ENCODE measurements around the gene DYRK3. TPM values are rescaled to one million over a fixed set of nuclear protein-coding genes. Genes with fewer than 3 reads are reported as not detected.

The DYRK3 gene
- total and polyA plus RNA-seq, 10 of the 15 experiments (the other 5 are each of a cell fraction or from before 2014, with no cell fraction given), result 1.6 to 12.9 (median 10.3) TPM

- no peak for TF ChIP-seq YBX1 (IDR thresholded peaks at IDR 0.05)
- TF ChIP-seq ESRRA (IDR thresholded peaks at IDR 0.05; ENCODE audit: low read length), result no peak
- no peak for TF ChIP-seq ZNF592 (IDR thresholded peaks at IDR 0.05)
- TF ChIP-seq WRNIP1 (IDR thresholded peaks at IDR 0.05; ENCODE audit: borderline replicate concordance, low read depth, low read length), result no peak
- TF ChIP-seq NR2C2 (IDR thresholded peaks at IDR 0.05; ENCODE audit: borderline replicate concordance, control insufficient read depth, insufficient read length, low read depth), result no peak
- TF ChIP-seq RAD51 (IDR thresholded peaks at IDR 0.05), result peak; percentile 91
- TF ChIP-seq HDAC2 (IDR thresholded peaks at IDR 0.05), result no peak
- TF ChIP-seq IKZF2 (IDR thresholded peaks at IDR 0.05), result no peak
- TF ChIP-seq SUZ12 (IDR thresholded peaks at IDR 0.05; ENCODE audit: unreplicated experiment), result no peak
- TF ChIP-seq RAD21 (IDR thresholded peaks at IDR 0.05; ENCODE audit: insufficient read depth, low read depth, low read length), result peak; percentile 71
- TF ChIP-seq CHD1 (IDR thresholded peaks at IDR 0.05; ENCODE audit: low read depth, low read length), result no peak
- no peak for TF ChIP-seq CBX5 (IDR thresholded peaks at IDR 0.05; ENCODE audit: low read depth)
- no peak for TF ChIP-seq RB1 (IDR thresholded peaks at IDR 0.05; ENCODE audit: borderline replicate concordance)
- TF ChIP-seq ZNF24 (IDR thresholded peaks at IDR 0.05), result no peak
- TF ChIP-seq SPI1 (IDR thresholded peaks at IDR 0.05; ENCODE audit: borderline replicate concordance, insufficient read depth, low read depth, low read length), result no peak
- no peak for TF ChIP-seq KAT2A (conservative IDR thresholded peaks at IDR 0.05; ENCODE audit: control insufficient read depth, low read depth, low read length)
- no peak for TF ChIP-seq ZSCAN29 (IDR thresholded peaks at IDR 0.05)
- TF ChIP-seq NFYB (IDR thresholded peaks at IDR 0.05; ENCODE audit: insufficient read depth, low read depth, low read length), result no peak
- peak; percentile 74 for TF ChIP-seq USF2 (IDR thresholded peaks at IDR 0.05; ENCODE audit: borderline replicate concordance, low read depth, low read length)
- no peak for TF ChIP-seq NR2C1 (IDR thresholded peaks at IDR 0.05)
- TF ChIP-seq RCOR1 (conservative IDR thresholded peaks at IDR 0.05; ENCODE audit: low read depth, low read length), result no peak
- TF ChIP-seq PBX3 (IDR thresholded peaks at IDR 0.05; ENCODE audit: insufficient replicate concordance, low read depth, low read length), result peak; percentile 88
- TF ChIP-seq NBN (IDR thresholded peaks at IDR 0.05), result no peak
- no peak for TF ChIP-seq HSF1 (IDR thresholded peaks at IDR 0.05; ENCODE audit: low read depth, low read length)
- TF ChIP-seq SMC3 (IDR thresholded peaks at IDR 0.05; ENCODE audit: borderline replicate concordance, low read length), result peak; percentile 58; the same call in 1 of the 2 replicates
- no peak for TF ChIP-seq JUNB (IDR thresholded peaks at IDR 0.05)
These were observed 4.2 kb upstream of the DYRK3 start (continued) for GRCh38 chr1:206631085-206631509.
